ENCODE measurements around the gene SUMO3. TPM values are rescaled to one million over a fixed set of nuclear protein-coding genes. Genes with fewer than 3 reads are reported as not detected.
"Not testable (repeated sequence)": the region's sequence is repeated elsewhere in the genome, so short reads cannot be mapped to it uniquely, and the experiment has no call there.

SUMO3 gene
- total RNA-seq, 1 donor: 102 TPM

DNA sequence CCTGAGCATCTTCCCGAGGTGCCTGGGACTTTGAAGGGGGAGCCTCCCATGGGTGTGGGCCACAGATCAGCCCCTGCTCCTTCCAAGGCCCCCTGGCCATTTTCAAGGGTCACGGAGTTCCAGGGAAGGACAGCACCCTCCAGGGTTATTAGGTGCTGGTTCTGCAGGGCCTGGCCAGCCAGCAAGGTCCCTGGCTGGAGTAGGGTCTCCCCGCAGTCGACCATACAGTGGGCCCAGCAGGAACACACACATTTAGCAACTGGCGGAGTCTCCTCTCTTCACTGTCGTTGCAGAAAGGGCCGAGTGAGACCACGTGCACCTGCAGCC is 17.7 kb upstream of the SUMO3 start:
- TF ChIP-seq CTCF (IDR thresholded peaks at IDR 0.05; ENCODE audit: insufficient read depth, low read depth, low read length): no peak
- H3K4me3 ChIP-seq (ENCODE audit: low read depth, low read length): no peak overlapping the region
- no peak for DNase-seq (ENCODE audit: low read depth)

GRCh38 chr21:44834951-44835646 is 17.2 kb upstream of the SUMO3 start:
- DNase-seq (ENCODE audit: low read depth): no peak
- no peak overlapping the region for H3K4me3 ChIP-seq (ENCODE audit: low read depth, low read length)
- no peak for TF ChIP-seq CTCF (IDR thresholded peaks at IDR 0.05; ENCODE audit: insufficient read depth, low read depth, low read length)

DNA sequence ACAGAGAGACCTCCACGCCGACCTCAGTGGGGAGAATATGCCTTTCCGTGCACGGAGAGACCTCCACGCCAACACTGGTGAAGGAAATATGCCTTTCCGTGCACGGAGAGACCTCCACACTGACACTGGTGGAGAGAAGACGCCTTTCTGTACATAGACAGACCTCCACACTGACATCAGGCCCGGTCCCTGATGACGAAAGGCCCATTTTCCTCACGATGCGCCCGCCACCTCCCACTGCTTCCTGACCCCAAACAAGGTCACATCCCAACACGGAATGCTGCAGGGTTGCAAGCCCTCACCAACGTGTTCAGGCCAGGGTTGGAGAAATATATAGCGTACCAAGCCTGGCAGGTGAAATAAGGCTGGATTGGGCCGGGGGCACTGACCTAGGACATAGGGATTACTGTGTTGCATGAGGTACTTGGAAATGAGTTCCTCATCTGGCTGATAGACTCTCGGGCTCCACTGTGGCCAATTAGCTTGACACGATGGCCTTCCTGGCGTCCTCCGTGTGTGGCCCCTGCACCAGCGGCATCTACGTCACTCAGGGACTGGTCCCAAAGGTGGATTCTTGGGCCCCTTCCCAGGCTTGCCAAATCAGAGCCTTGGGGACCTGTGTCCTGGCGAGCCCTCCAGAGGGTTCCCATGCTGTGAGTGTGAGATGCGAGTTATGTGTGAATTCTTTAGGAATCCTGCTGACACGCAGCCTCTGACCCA is 16.5 kb upstream of the SUMO3 start:
- no peak for TF ChIP-seq CTCF (IDR thresholded peaks at IDR 0.05; ENCODE audit: insufficient read depth, low read depth, low read length)
- no peak overlapping the region for H3K4me3 ChIP-seq (ENCODE audit: low read depth, low read length)
- no peak for DNase-seq (ENCODE audit: low read depth)

- H3K4me3 ChIP-seq (ENCODE audit: low read depth, low read length): no peak overlapping the region
- no peak for DNase-seq (ENCODE audit: low read depth)
- TF ChIP-seq CTCF (IDR thresholded peaks at IDR 0.05; ENCODE audit: insufficient read depth, low read depth, low read length): no peak
Measured at GRCh38 chr21:44833663-44834062, 15.8 kb upstream of the SUMO3 start.

- DNase-seq (ENCODE audit: low read depth); H3K4me3 ChIP-seq (ENCODE audit: low read depth, low read length): not testable (repeated sequence)
Measured at GRCh38 chr21:44832516-44833255, 14.8 kb upstream of the SUMO3 start.

GRCh38 chr21:44831227-44831860 is 13.5 kb upstream of the SUMO3 start:
- no peak overlapping the region for H3K4me3 ChIP-seq (ENCODE audit: low read depth, low read length)
- no peak for DNase-seq (ENCODE audit: low read depth)
- no peak for TF ChIP-seq CTCF (IDR thresholded peaks at IDR 0.05; ENCODE audit: insufficient read depth, low read depth, low read length)
